Measurements from ENCODE around the gene OR8G5.

Gene OR8G5

GRCh38 chr11:124294687-124295086, 38.5 kb downstream of the OR8G5 start:
- DNase-seq = no peak

- DNase-seq = no peak
Observed at GRCh38 chr11:124296016-124296415, 39.8 kb downstream of the OR8G5 start.

GRCh38 chr11:124297921-124298320, 41.7 kb downstream of the OR8G5 start:
- no peak for DNase-seq

- no peak for DNase-seq
Observed at GRCh38 chr11:124301548-124301947, 45.4 kb downstream of the OR8G5 start.

GRCh38 chr11:124302347-124303125, 46.4 kb downstream of the OR8G5 start:
- no peak for DNase-seq

- no peak for DNase-seq
Observed at GRCh38 chr11:124307093-124307492, 50.9 kb downstream of the OR8G5 start.

GRCh38 chr11:124310721-124311120, 54.5 kb downstream of the OR8G5 start:
- DNase-seq = no peak

- no peak for DNase-seq
Observed at GRCh38 chr11:124311269-124311668, 55.1 kb downstream of the OR8G5 start.

- no peak for DNase-seq
Observed at GRCh38 chr11:124311670-124312069, 55.5 kb downstream of the OR8G5 start.

GRCh38 chr11:124313131-124313530, 57.0 kb downstream of the OR8G5 start:
- no peak for DNase-seq

GRCh38 chr11:124313849-124314248, 57.7 kb downstream of the OR8G5 start, which contains the start of gene OR8D1:
OR8D1 (minus strand) TSS chr11:124313949; CDS start chr11:124310766, 3,183 bp downstream.
- DNase-seq = no peak

- DNase-seq = no peak
Observed at GRCh38 chr11:124315052-124315451, 58.9 kb downstream of the OR8G5 start.

Measured in CD4-positive, alpha-beta T cell treated with Interleukin-4 for 1 hour (primary cell).